ENCODE measurements around the gene ITGB2. TPM values are rescaled to one million over a fixed set of nuclear protein-coding genes. Genes with fewer than 3 reads are reported as not detected.

ITGB2 gene
- total RNA-seq, 1 donor from 2014 or later = 35.1 TPM

GRCh38 chr21:44939532-44940115 is 18.9 kb upstream of the ITGB2 start, which contains the start of gene SLX9:
Gene SLX9, plus strand, starts transcription at chr21:44940029. Its CDS starts 29 bp downstream, at chr21:44940058.
- Histone ChIP-seq H3K9me3 (no peaks in the 10 kb centered on the region), H3K27me3 (no peaks in the 10 kb centered on the region), H3K27ac (peak within 1 kb of the TSS; percentile 76), H3K4me3 (peak within 1 kb of the TSS; percentile 97 to 98), H3K36me3 (no peaks in the 10 kb centered on the region), H3K4me1 (peaks cover 34% of the 10 kb centered on the region)
- intact Hi-C loops (cut with DNase I) = loop anchor here (10.0 kb wide), 3 partner anchors 135 to 325 kb away; partner anchors contain the start of genes ADARB1 and UBE2G2
- DNase-seq (ENCODE audit: extremely low spot score in 2 of 2) = no peak
- TF ChIP-seq POLR2A (IDR thresholded peaks at IDR 0.05) (no peak), POLR2AphosphoS5 (IDR thresholded peaks at IDR 0.05; ENCODE audit: insufficient read depth in 1 of 2, low read depth in 1 of 2) (peak in 1 of 2 donors; percentile 72)

GRCh38 chr21:44938772-44939531 is 18.3 kb upstream of the ITGB2 start:
- Histone ChIP-seq H3K4me1 (peaks cover 34% of the 10 kb centered on the region), H3K27ac (peak overlapping the region; percentile 76), H3K9me3 (no peaks in the 10 kb centered on the region), H3K4me3 (peak overlapping the region; percentile 97 to 98), H3K27me3 (no peaks in the 10 kb centered on the region), H3K36me3 (no peaks in the 10 kb centered on the region)
- TF ChIP-seq POLR2AphosphoS5 (IDR thresholded peaks at IDR 0.05; ENCODE audit: insufficient read depth in 1 of 2, low read depth in 1 of 2) = no peak
- no peak for TF ChIP-seq CTCF (IDR thresholded peaks at IDR 0.05)
- no peak for DNase-seq (ENCODE audit: extremely low spot score in 2 of 2)
- intact Hi-C loops (cut with DNase I) = loop anchor here (10.0 kb wide), 1 partner anchor 134 kb away; the partner anchor contains the start of gene UBE2G2

GRCh38 chr21:44935533-44935927 is 14.8 kb upstream of the ITGB2 start:
- Histone ChIP-seq H3K4me1 (peaks cover 35% of the 10 kb centered on the region), H3K9me3 (no peaks in the 10 kb centered on the region), H3K27ac (no peak overlapping the region), H3K36me3 (no peaks in the 10 kb centered on the region), H3K27me3 (peaks cover 14% of the 10 kb centered on the region), H3K4me3 (no peak overlapping the region)
- DNase-seq (ENCODE audit: extremely low spot score in 2 of 2) = no peak
- no peak for TF ChIP-seq CTCF (IDR thresholded peaks at IDR 0.05)
- TF ChIP-seq POLR2A (IDR thresholded peaks at IDR 0.05) = no peak
- TF ChIP-seq POLR2AphosphoS5 (IDR thresholded peaks at IDR 0.05; ENCODE audit: insufficient read depth in 1 of 2, low read depth in 1 of 2) = no peak
- intact Hi-C loops (cut with DNase I) = loop anchor here (10.0 kb wide), 1 partner anchor 131 kb away; the partner anchor contains the start of gene UBE2G2

- H3K4me1 ChIP-seq = peaks cover 34% of the 10 kb centered on the region
- no peak for DNase-seq (ENCODE audit: extremely low spot score in 2 of 2)
- no peak overlapping the region for H3K4me3 ChIP-seq
- TF ChIP-seq POLR2AphosphoS5 (IDR thresholded peaks at IDR 0.05; ENCODE audit: insufficient read depth in 1 of 2, low read depth in 1 of 2) (no peak), CTCF (IDR thresholded peaks at IDR 0.05) (no peak), POLR2A (IDR thresholded peaks at IDR 0.05) (no peak)
- no peaks in the 10 kb centered on the region for H3K9me3 ChIP-seq
- no peak overlapping the region for H3K27ac ChIP-seq
- H3K36me3 ChIP-seq = no peaks in the 10 kb centered on the region
- intact Hi-C loops (cut with DNase I) = loop anchor here (10.0 kb wide), 1 partner anchor 130 kb away; the partner anchor contains the start of gene UBE2G2
- peaks cover 14% of the 10 kb centered on the region for H3K27me3 ChIP-seq
These were observed 14.3 kb upstream of the ITGB2 start for GRCh38 chr21:44934797-44935532.

- TF ChIP-seq POLR2A (IDR thresholded peaks at IDR 0.05) (no peak), CTCF (IDR thresholded peaks at IDR 0.05) (no peak), POLR2AphosphoS5 (IDR thresholded peaks at IDR 0.05; ENCODE audit: insufficient read depth in 1 of 2, low read depth in 1 of 2) (no peak)
- Histone ChIP-seq H3K27me3 (peaks cover 14% of the 10 kb centered on the region), H3K4me3 (no peak overlapping the region), H3K4me1 (peaks cover 32% of the 10 kb centered on the region), H3K9me3 (no peaks in the 10 kb centered on the region), H3K36me3 (no peaks in the 10 kb centered on the region), H3K27ac (no peak overlapping the region)
- intact Hi-C loops (cut with DNase I) = loop anchor here (10.0 kb wide), 1 partner anchor 129 kb away; the partner anchor contains the start of gene UBE2G2
- no peak for DNase-seq (ENCODE audit: extremely low spot score in 2 of 2)
These were observed 13.6 kb upstream of the ITGB2 start for GRCh38 chr21:44934276-44934675.
